Measurements from ENCODE around the gene ZNF566.

GRCh38 chr19:36524617-36525016, 35.3 kb upstream of the ZNF566 start:
- TF ChIP-seq TCF4 (CRISPR knock-in tag; IDR thresholded peaks at IDR 0.05; ENCODE audit: borderline replicate concordance), result no peak
- TF ChIP-seq ESRRG (CRISPR knock-in tag; IDR thresholded peaks at IDR 0.05), result no peak
- TF ChIP-seq OSR1 (CRISPR knock-in tag; IDR thresholded peaks at IDR 0.05), result no peak
- TF ChIP-seq ARNTL (CRISPR knock-in tag; IDR thresholded peaks at IDR 0.05; ENCODE audit: borderline replicate concordance, low read depth), result no peak
- no peak for TF ChIP-seq RARB (CRISPR knock-in tag; IDR thresholded peaks at IDR 0.05)
